ENCODE results near the gene PLCD3. TPM values are rescaled to one million over a fixed set of nuclear protein-coding genes. Genes with fewer than 3 reads are reported as not detected.

PLCD3 gene
- total and polyA plus RNA-seq, 10 donors = 1.5 to 9.9 (median 6.3) TPM

DNA sequence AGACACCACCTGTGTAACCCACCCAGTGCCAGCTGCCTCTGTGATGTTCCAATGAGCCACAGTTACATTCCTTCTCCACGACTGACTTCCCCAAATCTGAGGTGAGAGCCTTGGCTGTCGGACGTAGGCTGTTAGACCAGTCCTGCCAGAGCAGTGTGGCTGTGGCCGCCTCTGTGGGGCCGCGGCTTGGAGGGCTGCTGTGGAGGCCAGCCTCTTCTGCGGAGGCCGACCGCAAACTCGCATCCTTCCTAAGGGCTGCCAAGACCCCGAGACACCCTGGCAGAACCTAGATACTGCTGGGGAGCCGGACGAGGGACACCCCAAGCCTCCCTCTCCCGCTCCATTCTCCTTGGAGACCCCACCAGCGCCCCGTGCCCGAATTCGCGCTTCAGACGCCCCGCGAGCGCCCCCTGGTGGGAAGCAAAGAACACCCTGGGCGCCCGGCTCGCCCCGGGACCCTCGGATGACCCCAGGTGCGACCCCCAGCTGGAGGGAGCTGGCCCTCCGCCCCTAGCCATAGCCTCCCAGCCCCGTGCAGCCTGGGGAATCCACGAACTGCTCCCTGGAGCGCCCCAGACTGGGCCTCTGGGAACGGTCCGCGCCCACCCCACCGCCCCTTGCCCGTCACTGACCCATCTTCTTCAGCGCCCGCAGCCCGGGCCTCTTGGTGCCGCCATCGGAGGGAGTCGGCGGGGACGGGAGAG, 547 bp downstream of the PLCD3 start:
- TF ChIP-seq CTCF (IDR thresholded peaks at IDR 0.05 in 8 of 11, conservative IDR thresholded peaks at IDR 0.05 in 3 of 11) (peak; percentile 40 to 87 (median 75)), POLR2AphosphoS5 (IDR thresholded peaks at IDR 0.05) (no peak)
- 8 to 46% (median 10%) methylated on average over 8 to 46 of the region's 46 CpGs for WGBS, 5 donors
- Histone ChIP-seq H3K4me3 (peak overlapping the region; percentile 65 to 92 (median 80)), H3K27ac (peak overlapping the region; percentile 35 to 98 (median 94)), H3K4me1 (peaks cover 14 to 84% (median 39%) of the 10 kb centered on the region in 6 donors), H3K9me3 (no peaks in the 10 kb centered on the region), H3K36me3 (no peaks in the 10 kb centered on the region), H3K27me3 (replicated peaks in 1 of 7) (no peaks in the 10 kb centered on the region)
- DNase-seq = peak; percentile 89
- intact Hi-C loops (cut with DNase I; ENCODE audit: low total_unique reads) = no loop called here

GRCh38 chr17:45130681-45131615, 1.4 kb downstream of the PLCD3 start:
- H3K36me3 ChIP-seq = no peaks in the 10 kb centered on the region
- peaks cover 7 to 77% (median 31%) of the 10 kb centered on the region in 6 donors for H3K4me1 ChIP-seq
- no peak for DNase-seq
- H3K27me3 ChIP-seq (replicated peaks in 1 of 7) = no peaks in the 10 kb centered on the region
- no peaks in the 10 kb centered on the region for H3K9me3 ChIP-seq
- intact Hi-C loops (cut with DNase I; ENCODE audit: low total_unique reads) = no loop called here
- TF ChIP-seq POLR2A (IDR thresholded peaks at IDR 0.05) (no peak), POLR2AphosphoS5 (IDR thresholded peaks at IDR 0.05) (no peak), CTCF (IDR thresholded peaks at IDR 0.05 in 8 of 11, conservative IDR thresholded peaks at IDR 0.05 in 3 of 11) (no peak)
- no peak overlapping the region for H3K27ac ChIP-seq
- WGBS, 5 donors = 79 to 90% (median 81%) methylated on average over 17 of the region's 17 CpGs
- peak overlapping the region in 3 of 8 donors; percentile 83 to 92 (median 83) for H3K4me3 ChIP-seq

DNA sequence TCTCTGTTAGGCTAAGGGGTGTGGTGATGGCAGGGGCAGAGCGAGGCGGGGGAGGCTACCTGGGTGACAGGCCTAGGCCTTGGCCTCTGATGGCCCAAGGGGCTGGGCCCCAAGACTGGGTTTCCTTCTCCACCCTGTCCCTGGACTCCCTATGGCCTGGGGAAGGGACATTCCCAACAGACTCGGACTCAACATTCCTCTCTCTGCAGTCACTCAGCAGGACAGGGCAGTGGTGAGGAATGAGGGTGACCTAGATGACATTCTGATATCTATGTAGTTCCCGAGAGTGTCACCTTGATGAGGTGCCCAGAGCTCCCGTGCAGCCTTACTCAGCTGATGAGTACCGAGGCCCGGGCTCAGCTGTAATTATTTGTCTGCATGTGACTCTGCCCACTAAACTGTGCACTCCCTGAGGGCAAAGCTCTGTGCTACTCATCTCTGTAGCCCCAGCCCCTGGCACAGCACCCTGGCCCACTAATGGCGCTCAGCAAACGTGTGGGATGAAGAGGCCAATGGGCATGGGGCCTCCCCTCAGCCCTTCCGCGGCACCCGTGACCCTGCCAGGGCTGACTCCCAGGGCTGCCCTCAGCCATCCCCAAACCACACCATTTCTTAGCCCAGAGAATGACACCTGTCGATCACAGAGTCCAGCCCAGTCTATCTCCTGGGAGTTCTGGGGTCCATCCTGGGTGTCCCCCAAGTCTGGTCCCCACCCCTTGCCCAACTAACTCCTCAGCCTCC, 2.2 kb downstream of the PLCD3 start:
- Histone ChIP-seq H3K36me3 (no peaks in the 10 kb centered on the region), H3K9me3 (no peaks in the 10 kb centered on the region), H3K4me3 (no peak overlapping the region), H3K4me1 (peaks cover 5 to 71% (median 28%) of the 10 kb centered on the region in 6 donors), H3K27me3 (replicated peaks in 1 of 7) (no peaks in the 10 kb centered on the region), H3K27ac (no peak overlapping the region)
- no peak for TF ChIP-seq CTCF (IDR thresholded peaks at IDR 0.05 in 8 of 11, conservative IDR thresholded peaks at IDR 0.05 in 3 of 11)
- no peak for TF ChIP-seq POLR2AphosphoS5 (IDR thresholded peaks at IDR 0.05)
- no peak for TF ChIP-seq POLR2A (IDR thresholded peaks at IDR 0.05)
- WGBS, 5 donors = 70 to 83% (median 71%) methylated on average over 9 to 13 of the region's 13 CpGs
- no peak for DNase-seq
- intact Hi-C loops (cut with DNase I; ENCODE audit: low total_unique reads) = no loop called here
